ENCODE data around the gene ANKS1A. TPM values are rescaled to one million over a fixed set of nuclear protein-coding genes. Genes with fewer than 3 reads are reported as not detected.

ANKS1A gene
- total RNA-seq, 6 experiments from 2014 or later, result 6.7 to 17.4 (median 10.5) TPM

GRCh38 chr6:35082046-35082732 is 193.1 kb downstream of the ANKS1A start:
- H3K4me1 ChIP-seq, result no peaks in the 10 kb centered on the region
- H3K4me3 ChIP-seq, result no peak overlapping the region
- intact Hi-C loops (cut with DNase I), result no loop called here
- no peaks in the 10 kb centered on the region for H3K27me3 ChIP-seq
- H3K36me3 ChIP-seq, result peaks cover 0 to 69% (median 18%) of the 10 kb centered on the region in 4 donors
- TF ChIP-seq POLR2A (IDR thresholded peaks at IDR 0.05) (no peak), CTCF (IDR thresholded peaks at IDR 0.05) (no peak)
- WGBS (ENCODE audit: insufficient coverage, low coverage, low lambda C conversion rate, missing lambda C conversion rate), result 56% methylated on average over 11 of the region's 19 CpGs
- ATAC-seq (no peak), DNase-seq (peak in 2 of 3 donors; percentile 11 to 40)
- no peak overlapping the region for H3K27ac ChIP-seq
- no peaks in the 10 kb centered on the region for H3K9me3 ChIP-seq

DNA sequence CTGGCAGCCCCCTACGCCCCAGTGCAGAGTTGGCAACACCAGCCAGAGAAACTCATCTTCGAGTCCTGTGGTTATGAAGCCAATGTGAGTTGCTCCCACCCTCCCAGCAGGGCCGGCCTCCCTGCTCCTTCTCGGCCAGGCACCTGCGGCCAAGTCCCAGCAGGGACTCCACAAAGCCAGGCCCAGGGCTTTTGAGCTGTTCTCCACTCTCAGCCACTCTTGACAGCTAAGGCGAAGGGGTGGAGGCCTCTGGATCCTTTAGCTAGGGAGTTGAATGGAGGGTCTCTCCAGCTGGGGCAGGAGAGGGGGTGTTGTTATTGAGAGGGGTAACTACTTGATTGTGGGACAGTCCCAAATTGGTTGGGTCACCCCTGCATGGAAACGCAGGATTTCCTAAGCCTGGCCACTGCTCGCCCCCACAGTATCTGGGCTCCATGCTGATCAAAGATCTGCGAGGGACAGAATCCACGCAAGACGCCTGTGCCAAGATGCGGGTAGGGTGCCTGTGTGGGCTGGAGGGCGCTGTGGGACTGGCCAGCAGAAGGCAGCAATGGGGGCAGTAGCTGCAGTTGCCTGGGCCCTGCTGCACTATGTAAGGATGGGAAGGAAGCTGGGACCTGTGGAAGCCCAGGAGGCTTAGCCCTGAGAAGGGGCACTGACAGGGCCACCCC is 193.8 kb downstream of the ANKS1A start:
- no peaks in the 10 kb centered on the region for H3K9me3 ChIP-seq
- H3K27ac ChIP-seq, result no peak overlapping the region
- DNase-seq, result peak in 2 of 3 donors; percentile 14 to 45
- no peak overlapping the region for H3K4me3 ChIP-seq
- no peaks in the 10 kb centered on the region for H3K27me3 ChIP-seq
- H3K4me1 ChIP-seq, result no peaks in the 10 kb centered on the region
- TF ChIP-seq CTCF (IDR thresholded peaks at IDR 0.05), result no peak
- no peak for TF ChIP-seq POLR2A (IDR thresholded peaks at IDR 0.05)
- H3K36me3 ChIP-seq, result peaks cover 0 to 67% (median 17%) of the 10 kb centered on the region in 4 donors
- intact Hi-C loops (cut with DNase I), result no loop called here
- WGBS (ENCODE audit: insufficient coverage, low coverage, low lambda C conversion rate, missing lambda C conversion rate), result no CpG with 5 or more reads among the region's 13 CpGs
- ATAC-seq, result no peak

DNA sequence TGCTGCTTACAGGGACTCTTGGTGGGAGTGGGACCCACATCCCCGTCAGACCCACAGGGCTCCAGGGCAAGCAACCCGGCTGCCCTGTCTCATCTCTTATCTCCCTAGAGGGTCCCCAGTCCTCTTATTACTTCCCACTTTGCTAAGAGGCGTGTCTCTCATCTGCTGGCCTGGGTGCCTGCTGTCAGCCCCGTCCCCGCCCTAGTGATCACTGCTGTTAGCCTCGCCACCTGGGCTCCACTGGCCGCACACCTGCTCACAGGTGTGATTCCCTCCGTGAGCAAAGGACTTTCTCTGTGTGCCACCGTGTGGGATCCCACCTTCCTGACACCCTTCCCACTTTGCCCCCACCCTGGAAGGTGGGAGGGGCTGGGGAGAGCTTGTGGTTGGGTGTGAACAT is 194.5 kb downstream of the ANKS1A start:
- DNase-seq (peak in 2 of 3 donors; percentile 3 to 34), ATAC-seq (no peak)
- H3K4me1 ChIP-seq, result peaks cover 0 to 5% (median 2%) of the 10 kb centered on the region in 4 donors
- H3K4me3 ChIP-seq, result no peak overlapping the region
- WGBS (ENCODE audit: insufficient coverage, low coverage, low lambda C conversion rate, missing lambda C conversion rate), result 60% methylated on average over 1 of the region's 9 CpGs
- TF ChIP-seq CTCF (IDR thresholded peaks at IDR 0.05) (no peak), POLR2A (IDR thresholded peaks at IDR 0.05) (no peak)
- H3K27me3 ChIP-seq, result no peaks in the 10 kb centered on the region
- no peaks in the 10 kb centered on the region for H3K9me3 ChIP-seq
- intact Hi-C loops (cut with DNase I), result no loop called here
- peaks cover 0 to 61% (median 16%) of the 10 kb centered on the region in 4 donors for H3K36me3 ChIP-seq
- H3K27ac ChIP-seq, result no peak overlapping the region

GRCh38 chr6:35084041-35084491 is 195.0 kb downstream of the ANKS1A start:
- Histone ChIP-seq H3K4me3 (no peak overlapping the region), H3K27me3 (no peaks in the 10 kb centered on the region), H3K4me1 (peaks cover 0 to 11% (median 5%) of the 10 kb centered on the region in 4 donors), H3K27ac (no peak overlapping the region), H3K36me3 (peaks cover 0 to 55% (median 15%) of the 10 kb centered on the region in 4 donors), H3K9me3 (no peaks in the 10 kb centered on the region)
- WGBS (ENCODE audit: insufficient coverage, low coverage, low lambda C conversion rate, missing lambda C conversion rate), result no CpG with 5 or more reads among the region's 14 CpGs
- intact Hi-C loops (cut with DNase I), result no loop called here
- peak in 1 of 3 donors; percentile 50 for DNase-seq
- no peak for ATAC-seq
- TF ChIP-seq CTCF (IDR thresholded peaks at IDR 0.05), result no peak
- no peak for TF ChIP-seq POLR2A (IDR thresholded peaks at IDR 0.05)

Measured in right lobe of liver (tissue), 6 donors.